ENCODE results near the gene SPINK8. TPM values are rescaled to one million over a fixed set of nuclear protein-coding genes. Genes with fewer than 3 reads are reported as not detected.

The SPINK8 gene
- total and polyA plus RNA-seq, 7 donors = not detected

DNA sequence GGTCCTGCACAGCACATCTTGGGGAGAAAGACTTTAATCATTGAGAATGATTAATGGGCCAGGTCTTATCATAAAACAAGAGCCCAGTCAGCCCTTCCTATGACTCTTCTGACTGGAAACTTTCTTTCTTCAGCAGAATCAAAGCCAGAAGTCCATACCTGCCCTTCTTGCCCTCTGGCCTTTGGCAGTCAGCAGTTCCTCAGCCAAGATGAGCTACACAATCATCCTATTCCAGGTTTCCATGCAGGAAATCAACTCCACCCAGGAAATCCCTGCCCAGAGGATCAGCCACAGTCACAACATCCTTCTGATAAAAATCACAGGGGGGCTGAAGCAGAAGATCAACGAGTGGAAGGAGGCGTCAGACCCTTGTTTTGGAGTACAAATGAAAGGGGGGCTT lies 65.7 kb downstream of the SPINK8 start:
- Histone ChIP-seq H3K4me1 (no peaks in the 10 kb centered on the region), H3K27me3 (ENCODE audit: insufficient read depth in 3 of 3, low read length in 2 of 3) (no peaks in the 10 kb centered on the region), H3K9me3 (no peaks in the 10 kb centered on the region), H3K36me3 (ENCODE audit: insufficient read depth in 1 of 2, low read depth in 1 of 2) (peaks cover 2 to 50% of the 10 kb centered on the region in 2 donors), H3K4me3 (no peak overlapping the region), H3K27ac (no peak overlapping the region)
- ATAC-seq (no peak), DNase-seq (no peak)
- TF ChIP-seq, protein P1, sequence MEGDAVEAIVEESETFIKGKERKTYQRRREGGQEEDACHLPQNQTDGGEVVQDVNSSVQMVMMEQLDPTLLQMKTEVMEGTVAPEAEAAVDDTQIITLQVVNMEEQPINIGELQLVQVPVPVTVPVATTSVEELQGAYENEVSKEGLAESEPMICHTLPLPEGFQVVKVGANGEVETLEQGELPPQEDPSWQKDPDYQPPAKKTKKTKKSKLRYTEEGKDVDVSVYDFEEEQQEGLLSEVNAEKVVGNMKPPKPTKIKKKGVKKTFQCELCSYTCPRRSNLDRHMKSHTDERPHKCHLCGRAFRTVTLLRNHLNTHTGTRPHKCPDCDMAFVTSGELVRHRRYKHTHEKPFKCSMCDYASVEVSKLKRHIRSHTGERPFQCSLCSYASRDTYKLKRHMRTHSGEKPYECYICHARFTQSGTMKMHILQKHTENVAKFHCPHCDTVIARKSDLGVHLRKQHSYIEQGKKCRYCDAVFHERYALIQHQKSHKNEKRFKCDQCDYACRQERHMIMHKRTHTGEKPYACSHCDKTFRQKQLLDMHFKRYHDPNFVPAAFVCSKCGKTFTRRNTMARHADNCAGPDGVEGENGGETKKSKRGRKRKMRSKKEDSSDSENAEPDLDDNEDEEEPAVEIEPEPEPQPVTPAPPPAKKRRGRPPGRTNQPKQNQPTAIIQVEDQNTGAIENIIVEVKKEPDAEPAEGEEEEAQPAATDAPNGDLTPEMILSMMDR (IDR thresholded peaks at IDR 0.05) = no peak
- WGBS, 3 donors = 56 to 72% (median 66%) methylated on average over 2 of the region's 2 CpGs
- intact Hi-C loops (cut with DNase I) = no loop called here

DNA sequence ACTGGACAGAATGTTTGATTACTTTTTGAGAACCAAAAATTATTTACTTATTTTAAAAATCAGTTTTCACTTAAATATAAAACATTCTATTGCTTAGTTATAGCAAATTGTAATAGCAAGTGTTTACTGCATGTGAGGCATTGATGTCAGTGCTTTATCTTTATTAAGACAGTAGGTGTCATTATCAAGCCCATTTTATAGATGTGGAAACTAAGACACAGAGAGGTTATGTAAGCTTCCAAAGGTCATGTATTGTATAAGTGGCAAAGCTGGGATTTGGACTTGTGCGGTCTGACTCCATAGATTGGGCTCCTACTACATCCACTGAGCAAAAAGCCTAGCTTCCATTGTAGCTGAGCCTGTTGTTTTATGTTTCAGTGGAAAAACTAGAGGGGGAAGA lies 74.9 kb downstream of the SPINK8 start:
- DNase-seq (no peak), ATAC-seq (no peak)
- TF ChIP-seq, protein P1 (IDR thresholded peaks at IDR 0.05) = no peak
- no peak overlapping the region for H3K4me3 ChIP-seq
- H3K27ac ChIP-seq = no peak overlapping the region
- 96 to 97% (median 97%) methylated on average over 1 of the region's 1 CpG for WGBS, 3 donors
- H3K4me1 ChIP-seq = no peaks in the 10 kb centered on the region
- peaks cover 0 to 48% of the 10 kb centered on the region in 2 donors for H3K36me3 ChIP-seq (ENCODE audit: insufficient read depth in 1 of 2, low read depth in 1 of 2)
- H3K27me3 ChIP-seq (ENCODE audit: insufficient read depth in 3 of 3, low read length in 2 of 3) = no peaks in the 10 kb centered on the region
- intact Hi-C loops (cut with DNase I) = no loop called here
- H3K9me3 ChIP-seq = no peaks in the 10 kb centered on the region

Other genes with a start within 250 kb of the SPINK8 start
- under 1 TPM; 0.38 to 0.93 (median 0.52) TPM for gene CDC25A, start 145.2 kb downstream of the SPINK8 start, total RNA-seq
- gene CDC25A, start 145.2 kb downstream of the SPINK8 start, polyA plus RNA-seq = 1 to 10 TPM in 1 of 3 donors, under 1 TPM in 2; 0.20 to 2.9 (median 0.33) TPM
- gene CAMP, start 110.2 kb downstream of the SPINK8 start, total RNA-seq = under 1 TPM in 1 of 4 donors, not detected in 3; 0.49 TPM
- under 1 TPM in 1 of 3 donors, not detected in 2; 0.09 TPM for gene CAMP, start 110.2 kb downstream of the SPINK8 start, polyA plus RNA-seq
- 1 to 10 TPM; 1.3 to 8.1 (median 3.2) TPM for gene ZNF589, start 92.6 kb downstream of the SPINK8 start, total RNA-seq
- 1 to 10 TPM; 2.3 to 9.4 (median 2.6) TPM for gene ZNF589, start 92.6 kb downstream of the SPINK8 start, polyA plus RNA-seq
- gene NME6, start 32.3 kb downstream of the SPINK8 start, total RNA-seq = 10 to 100 TPM; 15.7 to 22.9 (median 20.6) TPM
- gene NME6, start 32.3 kb downstream of the SPINK8 start, polyA plus RNA-seq = 10 to 100 TPM; 21.7 to 28.8 (median 26.3) TPM
- gene FBXW12, start 38.6 kb upstream of the SPINK8 start, total RNA-seq = not detected
- gene FBXW12, start 38.6 kb upstream of the SPINK8 start, polyA plus RNA-seq = under 1 TPM in 1 of 3 donors, not detected in 2; 0.01 TPM
- gene PLXNB1, start 96.4 kb upstream of the SPINK8 start, total RNA-seq = 1 to 10 TPM; 2.5 to 3.9 (median 2.8) TPM
- gene PLXNB1, start 96.4 kb upstream of the SPINK8 start, polyA plus RNA-seq = 1 to 10 TPM; 2.3 to 6.1 (median 2.5) TPM
- 1 to 10 TPM; 5.3 to 9.5 (median 5.4) TPM for gene CCDC51, start 106.5 kb upstream of the SPINK8 start, total RNA-seq
- gene CCDC51, start 106.5 kb upstream of the SPINK8 start, polyA plus RNA-seq = 10 to 100 TPM in 2 of 3 donors, 1 to 10 TPM in 1; 7.7 to 19.6 (median 16.5) TPM
- gene TMA7, start 106.6 kb upstream of the SPINK8 start, total RNA-seq = 100 to 1,000 TPM; 156 to 218 (median 185) TPM
- 100 to 1,000 TPM; 295 to 342 (median 332) TPM for gene TMA7, start 106.6 kb upstream of the SPINK8 start, polyA plus RNA-seq
- 1 to 10 TPM; 4.4 to 5.6 (median 5.2) TPM for gene ATRIP, start 113.1 kb upstream of the SPINK8 start, total RNA-seq
- 1 to 10 TPM; 3.7 to 4.5 (median 3.9) TPM for gene ATRIP, start 113.1 kb upstream of the SPINK8 start, polyA plus RNA-seq
- 10 to 100 TPM; 23.9 to 34.7 (median 28.7) TPM for gene SHISA5, start 170.5 kb upstream of the SPINK8 start, total RNA-seq
- gene SHISA5, start 170.5 kb upstream of the SPINK8 start, polyA plus RNA-seq = 10 to 100 TPM; 16.9 to 24.3 (median 23.1) TPM
- gene PFKFB4, start 223.1 kb upstream of the SPINK8 start, total RNA-seq = 1 to 10 TPM in 3 of 4 donors, under 1 TPM in 1; 0.95 to 4.1 (median 1.6) TPM
- 1 to 10 TPM in 1 of 3 donors, under 1 TPM in 2; 0.25 to 2.1 (median 0.59) TPM for gene PFKFB4, start 223.1 kb upstream of the SPINK8 start, polyA plus RNA-seq
- under 1 TPM in 1 of 4 donors, not detected in 3; 0.32 TPM for gene UCN2, start 230.1 kb upstream of the SPINK8 start, total RNA-seq
- gene UCN2, start 230.1 kb upstream of the SPINK8 start, polyA plus RNA-seq = under 1 TPM in 2 of 3 donors, not detected in 1; 0.12 to 0.17 TPM